Measurements from ENCODE around the gene ALAS1. TPM values are rescaled to one million over a fixed set of nuclear protein-coding genes. Genes with fewer than 3 reads are reported as not detected.

The ALAS1 gene
- total RNA-seq, 6 donors from 2014 or later: 53.2 to 97.3 (median 74.0) TPM

DNA sequence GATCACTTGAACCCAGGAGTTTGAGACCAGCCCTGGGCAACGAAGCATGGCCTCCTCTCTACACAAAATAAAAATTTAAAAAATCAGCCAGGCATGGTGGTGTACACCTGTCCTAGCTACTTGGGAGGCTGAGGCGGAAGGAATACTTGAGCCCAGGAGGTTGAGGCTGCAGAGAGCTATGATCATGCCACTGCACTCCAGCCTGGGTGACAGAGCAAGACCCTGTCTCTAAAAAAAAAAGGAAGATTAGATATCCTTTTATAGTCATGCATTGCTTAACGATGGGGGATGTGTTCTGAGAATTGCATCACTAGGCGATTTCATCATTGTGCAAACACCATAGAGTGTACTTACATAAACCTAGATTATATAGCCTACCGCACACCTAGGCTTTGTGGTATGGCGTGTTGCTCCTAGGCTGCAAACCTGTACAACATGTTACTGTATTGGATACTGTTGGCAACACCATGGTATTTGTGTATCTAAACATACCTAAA, 12.6 kb downstream of the ALAS1 start:
- no peaks in the 10 kb centered on the region for H3K9me3 ChIP-seq
- peak; percentile 57 to 78 for ATAC-seq (ENCODE audit: low FRiP score in 2 of 2)
- WGBS, 2 donors: 43 to 65% methylated on average over 6 of the region's 6 CpGs
- H3K27me3 ChIP-seq: no peaks in the 10 kb centered on the region
- no peak overlapping the region for H3K4me3 ChIP-seq
- H3K27ac ChIP-seq: peak overlapping the region; percentile 37 to 77 (median 44)
- TF ChIP-seq POLR2AphosphoS5 (IDR thresholded peaks at IDR 0.05) (peak in 1 of 2 donors; percentile 86), EP300 (IDR thresholded peaks at IDR 0.05) (peak in 1 of 4 donors; percentile 76), POLR2A (IDR thresholded peaks at IDR 0.05) (no peak)
- peak in 1 of 2 donors; percentile 61 for DNase-seq
- H3K36me3 ChIP-seq: peaks cover 56 to 100% (median 91%) of the 10 kb centered on the region in 4 donors
- H3K4me1 ChIP-seq: peaks cover 9 to 30% (median 19%) of the 10 kb centered on the region in 4 donors

DNA sequence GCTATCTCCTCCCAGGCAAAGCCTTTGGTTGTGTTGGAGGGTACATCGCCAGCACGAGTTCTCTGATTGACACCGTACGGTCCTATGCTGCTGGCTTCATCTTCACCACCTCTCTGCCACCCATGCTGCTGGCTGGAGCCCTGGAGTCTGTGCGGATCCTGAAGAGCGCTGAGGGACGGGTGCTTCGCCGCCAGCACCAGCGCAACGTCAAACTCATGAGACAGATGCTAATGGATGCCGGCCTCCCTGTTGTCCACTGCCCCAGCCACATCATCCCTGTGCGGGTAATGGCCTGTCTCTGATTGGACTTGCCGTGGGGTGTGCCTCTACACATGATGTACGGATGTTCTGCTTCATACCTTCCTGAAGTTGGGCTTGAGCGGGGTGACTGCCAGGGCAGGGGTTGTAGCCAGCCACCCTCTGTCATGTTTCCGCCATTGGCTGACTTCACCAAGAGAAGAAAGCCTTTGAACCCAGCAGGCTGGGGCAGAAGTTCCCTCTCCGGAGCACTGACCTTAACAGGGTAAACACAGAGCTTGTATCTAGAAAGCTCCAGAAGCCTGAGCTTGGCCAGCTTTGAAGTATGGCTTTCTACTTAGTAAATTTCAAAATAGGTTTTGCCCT, 13.4 kb downstream of the ALAS1 start:
- no peaks in the 10 kb centered on the region for H3K27me3 ChIP-seq
- DNase-seq (no peak), ATAC-seq (ENCODE audit: low FRiP score in 2 of 2) (no peak)
- TF ChIP-seq POLR2AphosphoS5 (IDR thresholded peaks at IDR 0.05): no peak
- no peak for TF ChIP-seq EP300 (IDR thresholded peaks at IDR 0.05)
- TF ChIP-seq POLR2A (IDR thresholded peaks at IDR 0.05): no peak
- TF ChIP-seq, protein P1, sequence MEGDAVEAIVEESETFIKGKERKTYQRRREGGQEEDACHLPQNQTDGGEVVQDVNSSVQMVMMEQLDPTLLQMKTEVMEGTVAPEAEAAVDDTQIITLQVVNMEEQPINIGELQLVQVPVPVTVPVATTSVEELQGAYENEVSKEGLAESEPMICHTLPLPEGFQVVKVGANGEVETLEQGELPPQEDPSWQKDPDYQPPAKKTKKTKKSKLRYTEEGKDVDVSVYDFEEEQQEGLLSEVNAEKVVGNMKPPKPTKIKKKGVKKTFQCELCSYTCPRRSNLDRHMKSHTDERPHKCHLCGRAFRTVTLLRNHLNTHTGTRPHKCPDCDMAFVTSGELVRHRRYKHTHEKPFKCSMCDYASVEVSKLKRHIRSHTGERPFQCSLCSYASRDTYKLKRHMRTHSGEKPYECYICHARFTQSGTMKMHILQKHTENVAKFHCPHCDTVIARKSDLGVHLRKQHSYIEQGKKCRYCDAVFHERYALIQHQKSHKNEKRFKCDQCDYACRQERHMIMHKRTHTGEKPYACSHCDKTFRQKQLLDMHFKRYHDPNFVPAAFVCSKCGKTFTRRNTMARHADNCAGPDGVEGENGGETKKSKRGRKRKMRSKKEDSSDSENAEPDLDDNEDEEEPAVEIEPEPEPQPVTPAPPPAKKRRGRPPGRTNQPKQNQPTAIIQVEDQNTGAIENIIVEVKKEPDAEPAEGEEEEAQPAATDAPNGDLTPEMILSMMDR (IDR thresholded peaks at IDR 0.05): no peak
- WGBS, 2 donors: 94 to 98% methylated on average over 14 to 18 of the region's 18 CpGs
- H3K9me3 ChIP-seq: no peaks in the 10 kb centered on the region
- no peak overlapping the region for H3K4me3 ChIP-seq
- peaks cover 52 to 97% (median 85%) of the 10 kb centered on the region in 4 donors for H3K36me3 ChIP-seq
- H3K27ac ChIP-seq: peak overlapping the region in 2 of 4 donors; percentile 44 to 77
- peaks cover 13 to 30% (median 20%) of the 10 kb centered on the region in 4 donors for H3K4me1 ChIP-seq

DNA sequence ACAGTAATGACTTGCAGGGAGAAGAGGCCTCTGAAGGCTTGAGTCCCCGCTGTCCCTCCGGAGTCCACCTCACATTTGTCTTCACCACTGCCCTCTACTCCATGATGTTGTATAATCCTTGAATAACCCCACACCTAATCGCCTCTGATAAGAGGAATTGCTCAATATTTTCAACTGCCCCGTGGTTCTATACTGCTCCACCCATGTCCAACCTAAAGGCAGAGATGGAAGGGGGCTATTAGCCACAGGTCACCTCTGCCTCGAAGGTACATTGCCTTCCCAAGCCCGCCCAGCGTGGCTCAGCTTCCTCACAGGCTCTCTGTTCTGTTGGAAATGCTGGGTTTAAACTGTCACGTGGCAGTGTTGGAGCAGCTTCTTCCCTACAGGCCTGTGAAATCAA, 15.0 kb downstream of the ALAS1 start:
- no peak overlapping the region for H3K27ac ChIP-seq
- ATAC-seq (ENCODE audit: low FRiP score in 2 of 2) (no peak), DNase-seq (no peak)
- H3K36me3 ChIP-seq: peaks cover 39 to 81% (median 73%) of the 10 kb centered on the region in 4 donors
- H3K4me3 ChIP-seq: no peak overlapping the region
- no peaks in the 10 kb centered on the region for H3K9me3 ChIP-seq
- H3K27me3 ChIP-seq: no peaks in the 10 kb centered on the region
- WGBS, 2 donors: 71 to 74% methylated on average over 8 of the region's 8 CpGs
- TF ChIP-seq EP300 (IDR thresholded peaks at IDR 0.05): no peak
- TF ChIP-seq POLR2A (IDR thresholded peaks at IDR 0.05): no peak
- TF ChIP-seq POLR2AphosphoS5 (IDR thresholded peaks at IDR 0.05): no peak
- TF ChIP-seq, protein P1 (IDR thresholded peaks at IDR 0.05): no peak
- peaks cover 30 to 46% (median 36%) of the 10 kb centered on the region in 4 donors for H3K4me1 ChIP-seq

DNA sequence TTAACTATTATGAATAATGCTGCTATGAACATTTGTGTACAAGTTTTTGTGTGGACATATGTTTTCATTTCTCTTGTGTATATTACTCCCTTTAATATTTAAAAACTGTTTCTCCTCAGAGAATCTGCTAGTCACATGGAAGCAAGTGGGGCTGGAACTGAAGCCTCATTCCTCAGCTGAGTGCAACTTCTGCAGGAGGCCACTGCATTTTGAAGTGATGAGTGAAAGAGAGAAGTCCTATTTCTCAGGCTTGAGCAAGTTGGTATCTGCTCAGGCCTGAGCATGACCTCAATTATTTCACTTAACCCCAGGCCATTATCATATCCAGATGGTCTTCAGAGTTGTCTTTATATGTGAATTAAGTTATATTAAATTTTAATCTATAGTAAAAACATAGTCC, 15.9 kb downstream of the ALAS1 start:
- TF ChIP-seq POLR2A (IDR thresholded peaks at IDR 0.05): no peak
- TF ChIP-seq, protein P1 (IDR thresholded peaks at IDR 0.05): no peak
- no peak for TF ChIP-seq EP300 (IDR thresholded peaks at IDR 0.05)
- TF ChIP-seq POLR2AphosphoS5 (IDR thresholded peaks at IDR 0.05): no peak
- no peaks in the 10 kb centered on the region for H3K27me3 ChIP-seq
- ATAC-seq (ENCODE audit: low FRiP score in 2 of 2): no peak
- peaks cover 39 to 55% (median 45%) of the 10 kb centered on the region in 4 donors for H3K4me1 ChIP-seq
- no peak overlapping the region for H3K27ac ChIP-seq
- H3K4me3 ChIP-seq: no peak overlapping the region
- peaks cover 33 to 72% (median 64%) of the 10 kb centered on the region in 4 donors for H3K36me3 ChIP-seq
- no peak for DNase-seq
- H3K9me3 ChIP-seq: no peaks in the 10 kb centered on the region

DNA sequence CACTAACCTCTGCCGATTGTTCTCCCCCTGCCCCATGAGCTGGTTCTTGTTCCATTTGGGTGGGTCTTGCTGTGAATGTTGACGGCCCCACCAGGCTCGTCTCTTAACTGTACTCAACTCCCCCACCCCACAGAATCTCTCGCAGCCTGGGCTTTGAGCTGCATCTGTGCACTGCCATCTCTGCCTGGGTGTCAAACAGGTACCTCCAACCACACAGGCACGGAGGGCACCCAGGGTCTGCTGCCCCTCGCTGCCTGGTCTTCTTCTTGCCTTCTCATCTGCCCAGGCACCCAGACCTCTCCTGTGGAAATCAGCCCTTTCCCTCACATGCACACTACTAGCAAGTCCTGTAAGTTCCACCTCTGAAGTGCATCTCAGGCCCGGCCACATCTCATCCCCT, 17.4 kb downstream of the ALAS1 start:
- TF ChIP-seq EP300 (IDR thresholded peaks at IDR 0.05): no peak
- WGBS, 2 donors: 91 to 97% methylated on average over 7 of the region's 7 CpGs
- peak in 1 of 2 donors; percentile 20 for DNase-seq
- H3K4me1 ChIP-seq: peaks cover 47 to 61% (median 53%) of the 10 kb centered on the region in 4 donors
- peak overlapping the region in 1 of 4 donors; percentile 90 for H3K27ac ChIP-seq
- no peaks in the 10 kb centered on the region for H3K27me3 ChIP-seq
- peaks cover 28 to 57% (median 50%) of the 10 kb centered on the region in 4 donors for H3K36me3 ChIP-seq
- H3K9me3 ChIP-seq: no peaks in the 10 kb centered on the region
- no peak for ATAC-seq (ENCODE audit: low FRiP score in 2 of 2)
- H3K4me3 ChIP-seq: no peak overlapping the region
